ENCODE data around the gene BCORL1.

The BCORL1 gene

GRCh38 chrX:130018143-130018542, 35.7 kb downstream of the BCORL1 start:
- DNase-seq: no peak

- no peak for DNase-seq
Observed at GRCh38 chrX:130020661-130021324, 38.4 kb downstream of the BCORL1 start.

GRCh38 chrX:130024127-130024526, 41.7 kb downstream of the BCORL1 start:
- peak; percentile 17 for DNase-seq

DNA sequence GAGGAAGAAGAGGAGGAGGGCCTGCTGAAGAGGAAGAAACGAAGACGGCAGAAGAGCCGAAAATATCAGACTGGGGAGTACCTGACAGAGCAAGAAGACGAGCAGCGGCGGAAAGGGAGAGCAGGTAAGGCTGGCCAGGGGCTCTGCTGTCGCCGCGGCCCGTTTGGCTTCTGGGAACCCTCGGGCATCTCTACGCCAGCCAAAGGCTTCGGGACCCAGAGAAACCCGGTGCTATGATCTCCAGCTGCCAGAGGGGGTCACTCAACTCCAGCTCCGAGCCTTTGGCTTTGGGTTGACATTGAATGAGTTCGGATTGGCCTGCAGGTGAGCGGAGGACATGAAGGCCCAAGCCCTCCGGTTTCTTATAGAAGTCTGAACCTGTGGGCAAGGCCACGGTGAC, 42.8 kb downstream of the BCORL1 start:
- DNase-seq: no peak

GRCh38 chrX:130027569-130027968, 45.1 kb downstream of the BCORL1 start:
- DNase-seq: no peak

DNA sequence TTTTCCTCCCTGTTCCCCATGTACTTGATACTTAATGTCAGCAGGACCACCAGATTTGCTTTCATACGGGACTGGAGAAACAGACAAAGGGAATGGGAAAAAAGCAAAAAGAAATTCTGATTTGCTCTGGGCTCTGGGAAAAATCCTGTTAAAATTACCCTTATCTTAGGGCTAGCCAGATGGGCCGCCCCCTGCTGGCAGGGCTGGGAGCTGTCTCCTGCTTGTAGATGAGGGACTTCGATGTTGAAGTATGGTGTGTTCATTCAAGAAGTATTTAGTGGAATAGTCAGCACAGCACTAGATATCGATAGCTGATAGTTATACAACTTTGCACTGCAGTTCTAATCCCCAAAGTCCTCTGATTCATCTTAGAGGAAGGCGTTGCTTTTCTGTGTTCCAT, 45.8 kb downstream of the BCORL1 start:
- DNase-seq: no peak

GRCh38 chrX:130030826-130031225, 48.4 kb downstream of the BCORL1 start:
- DNase-seq: no peak

- DNase-seq: no peak
Observed at GRCh38 chrX:130032552-130032951, 50.1 kb downstream of the BCORL1 start.

GRCh38 chrX:130034178-130034577, 51.7 kb downstream of the BCORL1 start:
- no peak for DNase-seq

DNA sequence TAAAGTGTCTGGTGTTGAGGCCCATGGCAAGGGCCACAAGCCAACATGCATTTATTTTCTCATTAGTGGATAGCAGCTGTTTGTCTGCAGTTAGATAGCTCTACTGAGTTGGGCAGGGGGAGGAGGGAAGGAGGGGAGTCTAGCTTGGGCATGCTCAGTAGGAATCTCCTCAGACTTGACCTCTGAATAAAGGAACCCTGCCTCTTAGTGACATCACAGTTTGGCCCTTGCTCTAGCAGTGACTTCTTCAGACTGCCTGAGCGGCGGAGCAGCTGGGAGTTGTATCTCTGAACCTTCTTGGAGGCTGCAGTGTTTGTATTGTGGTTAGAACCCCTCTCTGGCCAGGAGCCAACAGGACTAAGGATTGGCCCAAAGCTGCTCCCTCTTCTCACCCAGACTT, 57.4 kb downstream of the BCORL1 start:
- no peak for DNase-seq

- DNase-seq: no peak
Observed at GRCh38 chrX:130047416-130047815, 65.0 kb downstream of the BCORL1 start.

DNA sequence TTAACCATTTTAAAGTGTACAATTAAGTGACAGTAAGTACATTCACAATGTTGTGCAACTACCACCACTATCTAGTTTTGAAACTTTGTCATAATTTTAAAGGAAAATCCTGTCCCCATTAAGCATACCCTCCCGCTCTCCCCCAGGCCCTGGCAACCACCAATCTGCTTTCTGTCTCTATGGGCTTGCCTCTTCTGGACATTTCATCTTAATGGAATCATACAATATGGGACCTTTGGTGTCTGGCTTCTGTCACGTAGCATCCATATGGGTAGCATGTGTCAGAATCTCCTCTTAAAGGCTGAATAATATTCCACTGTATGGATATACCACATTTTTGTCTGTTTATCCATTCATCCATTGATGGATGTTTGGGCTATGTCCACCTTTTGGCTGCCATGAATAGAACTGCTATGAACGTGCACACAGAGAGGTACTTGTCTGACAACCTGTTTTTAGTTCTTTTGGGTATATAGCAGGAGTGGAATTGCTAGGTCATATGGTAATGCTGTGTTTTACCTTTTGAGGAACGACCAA, 66.3 kb downstream of the BCORL1 start:
- no peak for DNase-seq

GRCh38 chrX:130049821-130050220, 67.4 kb downstream of the BCORL1 start:
- no peak for DNase-seq

GRCh38 chrX:130051176-130051845, 68.9 kb downstream of the BCORL1 start:
- no peak for DNase-seq

- DNase-seq: no peak
Observed at GRCh38 chrX:130053236-130053635, 70.8 kb downstream of the BCORL1 start.

DNA sequence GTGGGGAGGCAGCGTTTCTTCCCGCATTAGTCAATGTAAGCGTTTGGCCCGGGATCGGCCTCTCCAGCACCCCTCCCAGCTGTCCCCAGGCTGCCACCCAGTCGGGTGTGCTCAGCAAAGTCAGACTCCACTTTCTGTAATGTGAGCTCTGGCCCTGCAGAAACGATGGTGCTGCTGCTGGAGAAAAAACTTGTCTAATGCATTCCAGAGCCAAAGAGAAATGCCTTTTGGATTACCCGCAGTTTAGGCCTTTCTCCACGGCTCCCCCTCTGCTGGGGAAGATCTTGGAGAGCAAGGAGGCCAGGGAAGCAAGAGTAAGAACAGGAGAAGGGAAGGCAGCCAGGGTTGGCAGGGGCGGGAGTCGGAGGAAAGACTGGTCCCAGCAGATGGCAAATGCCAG, 72.7 kb downstream of the BCORL1 start:
- DNase-seq: no peak

DNA sequence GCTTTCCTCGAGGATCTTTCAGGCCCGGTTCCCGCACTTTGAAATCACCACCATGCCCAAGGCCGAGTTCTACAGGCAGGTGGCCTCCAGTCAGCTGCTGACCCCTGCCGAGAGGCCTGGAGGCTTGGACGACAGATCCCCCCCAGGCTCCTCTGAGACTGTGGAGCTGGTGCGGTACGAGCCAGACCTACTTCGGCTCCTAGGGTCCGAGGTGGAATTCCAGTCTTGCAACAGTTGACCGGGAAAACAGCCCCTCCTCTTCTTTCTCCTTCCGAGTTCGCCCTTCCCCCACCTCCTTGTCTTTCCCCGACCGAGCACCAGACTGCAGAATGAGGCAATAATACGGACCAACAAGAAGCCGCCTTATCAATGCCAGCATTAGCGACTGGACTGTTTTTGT, 73.5 kb downstream of the BCORL1 start:
- no peak for DNase-seq

DNA sequence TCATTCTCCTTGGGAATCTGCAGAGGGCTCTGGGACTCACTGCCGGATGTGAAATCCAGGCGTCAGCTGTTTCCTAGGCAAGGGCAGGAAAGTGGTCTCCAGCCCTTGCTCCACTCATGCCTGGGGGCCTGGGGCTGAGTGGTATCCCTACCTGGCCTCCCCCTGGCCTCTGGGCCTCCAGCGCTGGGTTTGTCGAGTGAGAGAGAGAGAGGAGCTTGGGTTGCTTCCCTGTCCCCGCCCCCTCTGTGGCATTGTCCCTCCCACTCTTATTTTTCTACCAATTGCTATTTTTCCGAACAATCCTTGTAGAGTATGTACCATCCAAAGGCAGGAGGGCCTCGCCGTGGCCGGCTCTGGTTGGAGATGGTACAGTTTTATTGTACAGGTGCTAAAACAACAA, 74.8 kb downstream of the BCORL1 start:
- no peak for DNase-seq

DNA sequence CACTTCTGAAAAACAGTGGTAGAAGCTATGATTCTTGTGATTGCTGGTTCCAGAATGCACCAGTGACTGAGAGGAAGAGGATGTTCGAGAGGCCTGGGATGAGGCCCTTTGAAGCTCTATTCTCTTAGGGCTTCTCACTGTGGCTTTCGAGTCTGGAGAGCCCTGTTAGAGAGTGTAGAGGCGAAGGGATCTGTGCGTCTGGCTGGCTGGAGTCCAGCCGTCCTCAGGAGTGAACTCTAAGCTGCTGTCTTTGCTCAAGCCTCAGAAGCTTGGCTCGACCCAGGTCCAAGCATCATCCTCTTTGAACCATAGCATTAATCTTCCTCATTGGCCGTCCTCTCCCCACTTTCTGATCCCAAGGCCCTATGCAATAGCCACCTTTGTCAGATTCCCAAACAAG, 76.2 kb downstream of the BCORL1 start:
- DNase-seq: no peak

- DNase-seq: no peak
Observed at GRCh38 chrX:130060122-130061069, 78.0 kb downstream of the BCORL1 start.

DNA sequence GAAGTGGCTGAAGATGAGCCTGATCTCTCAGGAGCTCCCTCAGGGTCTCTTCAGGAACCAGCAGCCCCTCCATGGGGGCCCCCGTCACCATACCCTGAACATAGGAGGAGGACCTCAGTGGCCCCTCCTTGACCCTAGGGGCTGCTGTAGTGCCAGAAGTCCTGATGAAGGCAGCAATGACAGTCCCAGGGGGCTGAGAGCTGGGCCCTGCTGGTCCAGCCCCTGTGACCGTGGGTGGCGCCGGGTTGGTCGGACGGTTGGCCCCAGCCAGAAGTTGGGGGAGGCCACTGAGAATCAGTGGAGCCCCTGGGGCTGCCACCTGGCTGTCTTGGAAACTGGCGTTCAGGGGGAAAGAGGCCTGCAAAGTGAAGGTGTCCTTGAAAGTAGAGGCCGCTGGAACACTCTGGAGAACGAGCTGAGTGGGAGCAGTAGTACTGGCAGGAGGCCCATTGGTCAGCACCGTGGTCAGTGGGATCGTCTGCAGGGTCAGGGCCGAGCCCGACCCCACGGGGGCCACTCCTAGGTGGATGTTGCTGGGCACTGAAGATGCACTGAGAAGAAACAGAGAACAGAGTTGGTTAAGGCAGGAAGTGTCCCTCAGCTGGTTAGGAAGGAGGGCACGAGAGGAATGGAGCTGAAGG, 84.7 kb downstream of the BCORL1 start:
- DNase-seq: no peak

GRCh38 chrX:130071611-130072344, 89.3 kb downstream of the BCORL1 start:
- no peak for DNase-seq
